Psoas muscle (tissue), 8 donors: ENCODE results near the gene NEURL2. TPM values are rescaled to one million over a fixed set of nuclear protein-coding genes. Genes with fewer than 3 reads are reported as not detected.

Experiments
- ATAC-seq, 4 donors: fragments of 200-7000 bp; cut with Tn5 transposase; one replicate each; pipeline ENCODE4 v1.9.1; 2020; ENCODE audit warnings: moderate library complexity in 3 of 4, mild to moderate bottlenecking in 2 of 4
- DNase-seq, 2 donors: peaks; one replicate each; pipeline ENCODE4 v3.0.0-alpha.2; 2020
- H3K27ac ChIP-seq: fragments of 200-600 bp; one replicate; pipeline ENCODE4 v1.8.0; 2022
- H3K27me3 ChIP-seq, 3 donors: fragments of 200-600 bp in 1 of 3; one replicate each; pipeline versions ENCODE4 v1.6.1 to v1.8.0; 2013 to 2022; ENCODE audit warnings: low read length in 2 of 3, mild to moderate bottlenecking in 2 of 3, moderate library complexity in 1 of 3; ENCODE audit not compliant: insufficient read depth in 3 of 3
- H3K36me3 ChIP-seq, 2 donors: fragments of 200-600 bp in 1 of 2; one replicate each; pipeline versions ENCODE4 v1.6.1 to v1.8.0; 2013 to 2022; ENCODE audit warnings: low read depth in 1 of 2, mild to moderate bottlenecking in 1 of 2, moderate library complexity in 1 of 2; ENCODE audit not compliant: insufficient read depth in 1 of 2
- H3K4me1 ChIP-seq: fragments of 200-600 bp; one replicate; pipeline ENCODE4 v1.8.0; 2022
- H3K4me3 ChIP-seq: fragments of 200-600 bp; one replicate; pipeline ENCODE4 v1.8.0; 2022; ENCODE audit warnings: mild to moderate bottlenecking
- H3K9me3 ChIP-seq: fragments of 200-600 bp; one replicate; pipeline ENCODE4 v1.8.0; 2022
- WGBS, 3 donors: extraction: QIAGEN DNeasy Blood & Tissue Kit; methylation state at CpG; one replicate each; pipeline versions ENCODE4 v1.1.6 to v1.1.7; 2013; 5-methylcytosine and 5-hydroxymethylcytosine counted together
- intact Hi-C, 2 donors: fragments of 100-400 bp; cut with DNase I; formaldehyde crosslinking; loops; one replicate each; pipeline versions ENCODE4 v1.11.0 to v1.14.2; 2022
- polyA plus RNA-seq, 3 donors: library from polyadenylated mRNA; stranded (reverse); fragments of 200-250 nt; gene quantifications; one replicate each; pipeline ENCODE4 v1.2.3, GENCODE V29; 2013
- total RNA-seq, 4 donors: library from RNA; stranded (reverse); fragmentation: NEBNext Ultra II Directional in 2 of 4; extraction: Animal tissue kit (Norgen Biotek cat#: 25700) in 2 of 4; gene quantifications; one replicate each; pipeline versions ENCODE4 v1.2.1 to v1.2.4, GENCODE V29; 2021 to 2023
- TF ChIP-seq, protein P1 (sequence below): fragments of 200-600 bp; IDR thresholded peaks from one replicate; pipeline ENCODE4 v1.8.0; 2022; ENCODE audit warnings: antibody characterized with exemption
- donor health status: healthy with polysubstance abuse.
- donor health status: DM: no; HTN: no; CAD: no; lungs with moderate emphysema.
- donor health status: Bipolar disorder and iron deficiency.
- donor health status: healthy.
- donor health status: DM: yes; HTN: yes; CAD: no.
- donor health status: DM: no; HTN: no; CAD: no.
- donor health status: DM: no; HTN: no; CAD: no.
- donor health status: DM: yes; HTN: yes; CAD: no.

NEURL2 gene
- total and polyA plus RNA-seq, 7 donors: 4.3 to 11.8 (median 7.9) TPM

DNA sequence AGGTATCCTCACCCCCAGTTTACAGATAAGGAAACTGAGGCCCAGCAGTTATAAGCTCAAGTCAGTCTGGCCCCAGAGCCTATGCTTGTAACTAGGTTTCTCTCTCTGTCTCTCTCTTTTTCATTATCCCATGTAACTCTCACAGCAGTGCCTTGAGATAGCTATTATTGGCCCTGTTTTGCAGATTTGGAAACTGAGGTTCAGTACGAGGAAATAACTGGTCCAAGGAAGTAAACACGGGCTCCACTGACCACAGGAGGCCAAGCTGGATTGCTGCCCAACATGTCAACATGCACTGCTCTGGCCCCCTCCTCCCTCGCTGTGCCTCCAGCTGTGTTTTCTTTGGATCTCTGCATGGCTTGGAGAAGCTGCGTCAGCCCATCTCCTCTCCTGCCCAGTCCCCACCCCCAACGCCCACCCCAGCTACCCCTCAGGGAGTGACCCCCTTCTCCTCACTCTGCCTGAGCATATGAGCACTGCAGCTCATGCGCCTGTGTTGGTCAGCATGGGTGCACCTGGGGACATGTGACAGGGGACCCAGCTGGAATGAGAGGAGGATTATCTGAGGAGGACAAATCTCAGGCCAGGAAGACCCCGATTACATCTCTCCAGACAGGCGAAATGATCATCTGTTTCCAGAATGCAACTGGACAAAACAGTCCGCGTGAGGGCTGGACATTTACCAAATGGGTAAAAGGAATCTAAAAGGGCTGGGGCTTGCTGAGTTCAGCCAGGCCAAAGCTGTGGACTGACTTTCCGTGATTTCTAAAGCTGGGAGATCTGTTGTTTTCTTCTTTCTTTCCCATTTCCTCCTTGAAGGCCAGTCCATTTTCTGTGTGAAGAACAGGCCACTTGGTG is 28.8 kb upstream of the NEURL2 start:
- WGBS, 3 donors: 25 to 31% (median 27%) methylated on average over 11 of the region's 11 CpGs
- peak; percentile 75 to 89 for DNase-seq
- Histone ChIP-seq H3K4me1 (peaks cover 13% of the 10 kb centered on the region), H3K4me3 (no peak overlapping the region), H3K9me3 (no peaks in the 10 kb centered on the region), H3K36me3 (no peaks in the 10 kb centered on the region), H3K27ac (peak overlapping the region; percentile 67), H3K27me3 (no peaks in the 10 kb centered on the region)
- intact Hi-C loops: no loop called here
- TF ChIP-seq, protein P1, sequence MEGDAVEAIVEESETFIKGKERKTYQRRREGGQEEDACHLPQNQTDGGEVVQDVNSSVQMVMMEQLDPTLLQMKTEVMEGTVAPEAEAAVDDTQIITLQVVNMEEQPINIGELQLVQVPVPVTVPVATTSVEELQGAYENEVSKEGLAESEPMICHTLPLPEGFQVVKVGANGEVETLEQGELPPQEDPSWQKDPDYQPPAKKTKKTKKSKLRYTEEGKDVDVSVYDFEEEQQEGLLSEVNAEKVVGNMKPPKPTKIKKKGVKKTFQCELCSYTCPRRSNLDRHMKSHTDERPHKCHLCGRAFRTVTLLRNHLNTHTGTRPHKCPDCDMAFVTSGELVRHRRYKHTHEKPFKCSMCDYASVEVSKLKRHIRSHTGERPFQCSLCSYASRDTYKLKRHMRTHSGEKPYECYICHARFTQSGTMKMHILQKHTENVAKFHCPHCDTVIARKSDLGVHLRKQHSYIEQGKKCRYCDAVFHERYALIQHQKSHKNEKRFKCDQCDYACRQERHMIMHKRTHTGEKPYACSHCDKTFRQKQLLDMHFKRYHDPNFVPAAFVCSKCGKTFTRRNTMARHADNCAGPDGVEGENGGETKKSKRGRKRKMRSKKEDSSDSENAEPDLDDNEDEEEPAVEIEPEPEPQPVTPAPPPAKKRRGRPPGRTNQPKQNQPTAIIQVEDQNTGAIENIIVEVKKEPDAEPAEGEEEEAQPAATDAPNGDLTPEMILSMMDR: no peak
- peak; percentile 26 to 70 (median 52) for ATAC-seq

DNA sequence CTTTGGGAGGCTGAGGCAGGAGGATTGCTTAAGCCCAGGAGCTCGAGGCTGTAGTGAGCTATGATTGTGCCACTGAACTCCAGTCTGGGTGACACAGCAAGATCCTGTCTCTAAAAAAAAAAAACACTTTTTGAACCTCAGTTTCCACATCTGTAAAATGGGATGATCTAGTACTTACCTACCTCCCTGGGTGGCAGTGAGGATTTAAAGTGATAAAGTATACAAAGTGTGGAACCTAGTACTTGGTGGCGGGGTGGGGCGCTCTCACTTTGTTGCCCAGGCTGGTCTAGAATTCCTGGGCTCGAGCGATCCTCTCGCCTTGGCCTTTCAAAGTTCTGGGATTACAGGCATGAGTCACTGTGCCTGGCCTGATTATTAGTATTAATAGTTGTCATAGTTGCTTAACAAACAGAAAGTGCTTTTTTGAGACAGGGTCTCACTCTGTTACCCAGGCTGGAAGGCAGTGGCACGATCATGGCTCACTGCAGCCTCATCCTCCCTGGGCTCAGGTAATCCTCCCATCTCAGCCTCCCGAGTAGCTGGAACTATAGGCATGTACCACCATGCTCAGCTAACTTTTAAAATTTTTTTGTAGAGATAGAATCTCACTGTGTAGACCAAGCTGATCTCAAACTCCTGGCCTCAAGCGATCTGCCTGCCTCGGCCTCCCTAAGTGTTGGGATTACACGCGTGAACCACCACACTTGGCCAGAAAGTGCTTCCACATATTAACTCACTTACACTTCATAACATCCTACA is 27.9 kb upstream of the NEURL2 start:
- Histone ChIP-seq H3K27ac (peak overlapping the region; percentile 60), H3K27me3 (no peaks in the 10 kb centered on the region), H3K9me3 (no peaks in the 10 kb centered on the region), H3K4me3 (no peak overlapping the region), H3K36me3 (no peaks in the 10 kb centered on the region), H3K4me1 (peaks cover 5% of the 10 kb centered on the region)
- ATAC-seq (peak in 2 of 4 donors; percentile 23 to 27), DNase-seq (peak in 1 of 2 donors; percentile 48)
- intact Hi-C loops: no loop called here
- TF ChIP-seq, protein P1: no peak
- WGBS, 3 donors: 85 to 93% (median 86%) methylated on average over 12 of the region's 12 CpGs

DNA sequence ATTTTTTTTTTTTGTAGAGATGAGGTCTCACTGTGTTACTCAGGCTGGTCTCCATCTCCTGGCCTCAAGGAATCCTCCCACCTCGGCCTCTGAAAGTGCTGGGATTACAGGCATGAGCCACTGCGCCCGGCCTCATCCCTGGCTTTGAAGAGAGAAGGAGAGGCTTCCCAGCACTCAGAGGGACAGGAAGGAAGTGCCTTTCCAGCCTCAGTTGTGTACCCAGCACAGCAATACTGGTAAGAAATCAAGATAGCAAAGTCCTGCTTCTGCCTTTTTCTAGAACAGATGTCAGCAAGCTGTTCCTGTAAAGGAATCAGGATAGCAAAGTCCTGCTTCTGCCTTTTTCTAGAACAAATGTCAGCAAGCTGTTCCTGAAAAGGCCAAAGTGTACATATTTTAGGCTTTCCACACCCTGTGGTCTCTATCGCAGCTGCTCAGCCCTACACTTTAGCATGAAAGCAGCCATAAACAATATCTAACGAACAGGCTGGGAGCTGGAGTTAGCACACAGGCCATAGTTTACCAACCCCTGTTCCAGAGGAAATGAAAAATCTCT is 27.3 kb upstream of the NEURL2 start:
- no peaks in the 10 kb centered on the region for H3K9me3 ChIP-seq
- peak in 2 of 4 donors; percentile 23 to 24 for ATAC-seq
- no peak overlapping the region for H3K4me3 ChIP-seq
- DNase-seq: no peak
- peak overlapping the region; percentile 60 for H3K27ac ChIP-seq
- no peaks in the 10 kb centered on the region for H3K4me1 ChIP-seq
- H3K27me3 ChIP-seq: no peaks in the 10 kb centered on the region
- TF ChIP-seq, protein P1: no peak
- no peaks in the 10 kb centered on the region for H3K36me3 ChIP-seq
- WGBS, 3 donors: 58 to 69% (median 69%) methylated on average over 5 of the region's 5 CpGs
- intact Hi-C loops: no loop called here

DNA sequence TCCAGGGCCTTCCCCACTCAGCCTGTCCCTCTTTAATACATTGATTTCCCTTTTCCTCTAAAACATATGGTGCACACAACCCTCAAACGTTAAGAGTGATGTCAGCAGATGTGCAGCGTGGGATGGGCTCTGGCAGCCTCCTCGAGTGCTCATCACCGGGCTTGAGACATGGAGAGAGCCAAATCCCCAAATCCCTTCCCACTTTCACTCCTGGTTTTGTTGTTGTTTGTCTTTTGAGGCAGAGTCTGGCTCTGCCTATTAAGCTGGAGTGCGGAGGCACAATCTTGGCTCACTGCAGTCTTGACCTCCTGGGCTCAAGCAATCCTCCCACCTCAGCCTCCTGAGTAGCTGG is 26.8 kb upstream of the NEURL2 start:
- no peaks in the 10 kb centered on the region for H3K4me1 ChIP-seq
- no peaks in the 10 kb centered on the region for H3K9me3 ChIP-seq
- H3K4me3 ChIP-seq: no peak overlapping the region
- peaks cover 0 to 3% (median 0%) of the 10 kb centered on the region in 3 donors for H3K27me3 ChIP-seq
- TF ChIP-seq, protein P1: no peak
- no peaks in the 10 kb centered on the region for H3K36me3 ChIP-seq
- ATAC-seq (peak in 2 of 4 donors; percentile 31 to 33), DNase-seq (peak in 1 of 2 donors; percentile 49)
- intact Hi-C loops: no loop called here
- no peak overlapping the region for H3K27ac ChIP-seq
- 32 to 41% (median 39%) methylated on average over 5 of the region's 5 CpGs for WGBS, 3 donors
